CD4-positive, alpha-beta T cell treated with Interleukin-17A for 1 hour (primary cell): ENCODE measurements around the gene ACTA1.
"Not testable (repeated sequence)": the region's sequence is repeated elsewhere in the genome, so short reads cannot be mapped to it uniquely, and the experiment has no call there.

ENCODE experiments used
- DNase-seq: peaks from one replicate; pipeline ENCODE4 v3.0.0-alpha.2; 2020

The ACTA1 gene

GRCh38 chr1:229438021-229438420 is 4.1 kb upstream of the ACTA1 start:
- DNase-seq: no peak

GRCh38 chr1:229437443-229437842 is 3.5 kb upstream of the ACTA1 start:
- no peak for DNase-seq

- no peak for DNase-seq
These were observed 2.3 kb upstream of the ACTA1 start for GRCh38 chr1:229436201-229436600.

GRCh38 chr1:229434641-229435051 is 752 bp upstream of the ACTA1 start:
- DNase-seq: no peak

GRCh38 chr1:229433364-229434004 is 410 bp downstream of the ACTA1 start:
- no peak for DNase-seq

- no peak for DNase-seq
These were observed 989 bp downstream of the ACTA1 start for GRCh38 chr1:229432905-229433304.

GRCh38 chr1:229432116-229432461 is 1.8 kb downstream of the ACTA1 start:
- DNase-seq: no peak

- DNase-seq: no peak
These were observed 2.4 kb downstream of the ACTA1 start for GRCh38 chr1:229431284-229432115.

- peak; percentile 26 for DNase-seq
These were observed 3.1 kb downstream of the ACTA1 start for GRCh38 chr1:229430761-229431283.

- DNase-seq: no peak
These were observed 5.6 kb downstream of the ACTA1 start for GRCh38 chr1:229428256-229428655.

- DNase-seq: no peak
These were observed 6.3 kb downstream of the ACTA1 start for GRCh38 chr1:229427572-229427971.

- DNase-seq: no peak
These were observed 8.2 kb downstream of the ACTA1 start for GRCh38 chr1:229425564-229426159.

- DNase-seq: no peak
These were observed 13.1 kb downstream of the ACTA1 start for GRCh38 chr1:229420765-229421164.

GRCh38 chr1:229420224-229420623 is 13.7 kb downstream of the ACTA1 start:
- no peak for DNase-seq

- DNase-seq: not testable (repeated sequence)
These were observed 15.3 kb downstream of the ACTA1 start for GRCh38 chr1:229418586-229418985.

- not testable (repeated sequence) for DNase-seq
These were observed 21.1 kb downstream of the ACTA1 start for GRCh38 chr1:229412810-229413209.

GRCh38 chr1:229412056-229412455 is 21.8 kb downstream of the ACTA1 start:
- no peak for DNase-seq

GRCh38 chr1:229411434-229412055 is 22.3 kb downstream of the ACTA1 start:
- no peak for DNase-seq

GRCh38 chr1:229410692-229411433 is 23.0 kb downstream of the ACTA1 start:
- no peak for DNase-seq

GRCh38 chr1:229410370-229410691 is 23.6 kb downstream of the ACTA1 start:
- no peak for DNase-seq

GRCh38 chr1:229409616-229410369 is 24.1 kb downstream of the ACTA1 start:
- no peak for DNase-seq

- DNase-seq: no peak
These were observed 25.3 kb downstream of the ACTA1 start for GRCh38 chr1:229408458-229409037.
